GM19455 (cell line): ENCODE results near the gene OR4C46.
"Not testable (repeated sequence)": the region's sequence is repeated elsewhere in the genome, so short reads cannot be mapped to it uniquely, and the experiment has no call there.

ENCODE experiments used
- ATAC-seq: cut with Tn5 transposase; IDR thresholded peaks from one replicate; pipeline ENCODE4 v1.9.1; 2021; ENCODE audit not compliant: unreplicated experiment

Gene OR4C46

DNA sequence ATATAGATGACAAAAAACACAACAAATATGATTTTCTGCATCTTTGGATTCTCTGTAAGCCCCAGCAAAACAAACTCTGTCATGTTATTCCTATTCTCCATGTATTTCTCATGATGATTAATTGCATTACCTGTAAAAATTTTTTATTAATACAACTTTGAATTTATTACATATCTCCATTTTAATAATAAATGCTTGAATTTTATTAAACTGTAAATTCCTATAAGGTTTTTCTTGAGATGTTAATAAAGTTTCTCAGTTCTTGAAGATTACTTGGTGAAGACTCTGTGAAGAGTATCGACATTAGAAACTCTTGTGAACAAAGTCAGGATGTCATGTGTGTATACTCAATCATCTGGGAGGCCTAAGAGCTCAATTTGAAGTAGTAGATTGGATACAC, at the start of gene OR4C46:
Gene OR4C46, minus strand, starts transcription at position 101 of the 400 bp plus-strand sequence. Its CDS starts 0 bp downstream, at position 101.
- no peak for ATAC-seq

DNA sequence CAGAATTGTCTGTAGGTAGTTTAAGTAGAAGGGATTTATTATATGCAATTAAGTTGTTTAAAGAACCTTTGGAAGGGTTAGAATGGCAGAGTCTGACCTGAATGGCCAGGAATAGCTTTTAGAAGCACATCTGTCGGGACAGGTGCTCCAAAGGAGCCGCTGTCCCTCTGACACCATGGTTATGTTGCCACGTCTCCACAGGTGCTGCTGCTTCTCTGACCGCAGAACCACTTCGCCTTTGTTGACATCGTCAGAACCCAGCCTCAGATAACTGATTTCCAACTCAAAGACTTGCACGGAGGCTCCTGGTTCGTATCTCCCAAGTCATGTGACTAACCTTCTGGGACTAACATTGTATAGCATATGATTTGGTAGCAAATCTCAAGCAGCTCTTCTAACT, 41.8 kb upstream of the OR4C46 start:
- ATAC-seq = not testable (repeated sequence)

DNA sequence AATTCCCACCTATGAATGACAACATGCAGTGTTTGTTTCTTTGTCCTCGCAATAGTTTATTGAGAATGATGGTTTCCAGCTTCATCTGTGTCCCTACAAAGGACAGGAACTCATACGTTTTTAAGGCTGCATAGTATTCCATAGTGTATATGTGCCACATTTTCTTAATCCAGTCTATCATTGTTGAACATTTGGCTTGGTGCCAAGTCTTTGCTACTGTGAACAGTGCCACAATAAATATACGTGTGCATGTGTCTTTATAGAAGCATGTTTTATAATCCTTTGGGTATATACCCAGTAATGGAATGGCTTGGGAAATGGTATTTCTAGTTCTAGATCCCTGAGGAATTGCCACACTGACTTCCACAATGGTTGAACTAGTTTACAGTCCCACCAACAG, 42.4 kb downstream of the OR4C46 start:
- not testable (repeated sequence) for ATAC-seq

DNA sequence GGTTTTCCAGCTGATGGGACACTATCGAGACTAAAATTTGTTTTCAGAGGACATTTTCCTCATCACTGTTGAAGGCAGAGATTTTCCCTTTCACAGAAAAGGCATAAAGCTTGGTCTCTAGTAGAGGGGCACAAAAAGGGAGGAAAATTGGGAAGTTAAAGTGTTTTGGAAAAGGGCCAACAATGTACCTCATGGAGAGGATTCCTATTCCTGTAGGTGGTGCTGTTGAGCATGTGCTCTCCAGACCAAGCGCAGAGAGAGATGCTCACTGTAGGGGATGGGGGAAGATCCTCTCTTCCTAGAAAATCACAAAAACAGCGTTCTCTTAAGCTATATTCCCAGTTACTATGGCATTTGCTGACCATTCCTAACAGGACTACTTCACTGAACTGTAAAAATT, 44.9 kb downstream of the OR4C46 start:
- ATAC-seq = no peak

DNA sequence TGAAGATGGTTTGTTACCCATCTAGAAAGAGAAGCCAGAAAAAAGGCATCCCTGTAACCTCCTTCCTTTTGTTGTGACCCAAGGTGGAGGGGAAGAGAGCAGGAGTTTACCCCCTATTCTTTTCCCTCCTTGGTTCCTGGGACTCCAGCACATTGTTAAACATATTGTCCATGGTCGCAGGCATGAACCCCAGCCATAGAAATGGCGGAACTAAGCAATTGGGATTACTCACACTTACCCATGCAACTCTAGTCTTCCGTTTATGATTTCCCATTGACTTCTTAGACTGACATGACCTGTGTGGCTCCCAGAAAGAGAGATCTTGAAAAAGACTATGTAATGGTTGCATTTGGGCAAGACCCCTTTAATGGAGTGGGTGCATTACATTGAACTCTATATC, 45.4 kb downstream of the OR4C46 start:
- no peak for ATAC-seq
